ENCODE data around the gene CRYGC. TPM values are rescaled to one million over a fixed set of nuclear protein-coding genes. Genes with fewer than 3 reads are reported as not detected.

Gene CRYGC
- total and polyA plus RNA-seq, 2 of the 13 experiments (the other 11 are each of a cell fraction or from before 2014, with no cell fraction given) = 0.20 to 0.27 TPM

GRCh38 chr2:208135794-208136715, 6.4 kb upstream of the CRYGC start (continued):
- TF ChIP-seq HOXA5 (CRISPR knock-in tag; IDR thresholded peaks at IDR 0.05) = 0 out of 2 replicates have a peak, but pooled peaks have one; percentile 35
- peak; percentile 79; the same call in 1 of the 2 replicates for TF ChIP-seq RXRB (CRISPR knock-in tag; IDR thresholded peaks at IDR 0.05; ENCODE audit: borderline replicate concordance)
- no peak for TF ChIP-seq KAT2B (IDR thresholded peaks at IDR 0.05; ENCODE audit: borderline replicate concordance, low read depth, low read length)
- 0 out of 2 replicates have a peak, but pooled peaks have one; percentile 14 for TF ChIP-seq REPIN1 (CRISPR knock-in tag; IDR thresholded peaks at IDR 0.05; ENCODE audit: borderline replicate concordance, low read depth)
- peak; percentile 70 for TF ChIP-seq IRF2 (CRISPR knock-in tag; IDR thresholded peaks at IDR 0.05)
- TF ChIP-seq TP53 (CRISPR knock-in tag; conservative IDR thresholded peaks at IDR 0.05) = no peak
- no peak for TF ChIP-seq ZNF724P (CRISPR knock-in tag; IDR thresholded peaks at IDR 0.05; ENCODE audit: borderline replicate concordance)
- no peak for TF ChIP-seq ZNF367 (CRISPR knock-in tag; IDR thresholded peaks at IDR 0.05; ENCODE audit: borderline replicate concordance)
- 0 out of 2 replicates have a peak, but pooled peaks have one; percentile 43 for TF ChIP-seq ZSCAN30 (CRISPR knock-in tag; IDR thresholded peaks at IDR 0.05)
- TF ChIP-seq REXO4 (CRISPR knock-in tag; IDR thresholded peaks at IDR 0.05; ENCODE audit: borderline replicate concordance) = no peak
- TF ChIP-seq ZFP82 (CRISPR knock-in tag; IDR thresholded peaks at IDR 0.05; ENCODE audit: borderline replicate concordance) = no peak
- no peak for TF ChIP-seq ZNF780A (CRISPR knock-in tag; IDR thresholded peaks at IDR 0.05)
- peak; percentile 58; the same call in 1 of the 2 replicates for TF ChIP-seq ARNTL (CRISPR knock-in tag; IDR thresholded peaks at IDR 0.05)
- TF ChIP-seq SRSF9 (IDR thresholded peaks at IDR 0.05; ENCODE audit: borderline replicate concordance, insufficient read depth, low read depth, low read length, poor library complexity, severe bottlenecking) = no peak
- 0 out of 2 replicates have a peak, but pooled peaks have one; percentile 13 for TF ChIP-seq ZNF121 (CRISPR knock-in tag; IDR thresholded peaks at IDR 0.05)
- 0 out of 2 replicates have a peak, but pooled peaks have one; percentile 10 for TF ChIP-seq CC2D1A (CRISPR knock-in tag; IDR thresholded peaks at IDR 0.05)
- no peak for TF ChIP-seq RELA (CRISPR knock-in tag; IDR thresholded peaks at IDR 0.05)
- TF ChIP-seq FOXK1 (CRISPR knock-in tag; IDR thresholded peaks at IDR 0.05; ENCODE audit: borderline replicate concordance, low read depth) = peak; percentile 45; the same call in 1 of the 2 replicates
- peak; percentile 79 for TF ChIP-seq FOSL2 (CRISPR knock-in tag; IDR thresholded peaks at IDR 0.05)
- TF ChIP-seq NFATC3 (CRISPR knock-in tag; IDR thresholded peaks at IDR 0.05) = no peak
- 0 out of 2 replicates have a peak, but pooled peaks have one; percentile 66 for TF ChIP-seq NRL (CRISPR knock-in tag; IDR thresholded peaks at IDR 0.05; ENCODE audit: borderline replicate concordance)
- no peak for TF ChIP-seq ZBTB4 (CRISPR knock-in tag; IDR thresholded peaks at IDR 0.05; ENCODE audit: borderline replicate concordance)
- TF ChIP-seq TOE1 (CRISPR knock-in tag; IDR thresholded peaks at IDR 0.05) = no peak
- TF ChIP-seq LBX2 (CRISPR knock-in tag; IDR thresholded peaks at IDR 0.05; ENCODE audit: borderline replicate concordance) = no peak
- no peak for TF ChIP-seq DNMT1 (CRISPR knock-in tag; IDR thresholded peaks at IDR 0.05)
- no peak for TF ChIP-seq PAX8 (CRISPR knock-in tag; IDR thresholded peaks at IDR 0.05; ENCODE audit: borderline replicate concordance)
- TF ChIP-seq SRY (CRISPR knock-in tag; IDR thresholded peaks at IDR 0.05) = no peak

Data from HepG2 (cell line).